ENCODE measurements around the gene CD109. TPM values are rescaled to one million over a fixed set of nuclear protein-coding genes. Genes with fewer than 3 reads are reported as not detected.

The CD109 gene
- total RNA-seq (1 to 10 TPM; 2.6 to 6.9 (median 4.9) TPM), polyA plus RNA-seq (under 1 TPM; 0.17 to 0.45 (median 0.18) TPM)
- long read RNA-seq, donor 1, result 0 reads
- long read RNA-seq, donor 2, result 0 reads

- intact Hi-C loops (cut with DNase I; ENCODE audit: low total_unique reads), result no loop called here
- H3K36me3 ChIP-seq, result no peaks in the 10 kb centered on the region
- peak within 1 kb of the TSS in 7 of 8 donors; percentile 41 to 69 (median 60) for H3K27ac ChIP-seq
- no peaks in the 10 kb centered on the region for H3K9me3 ChIP-seq
- WGBS, 5 donors, result 1 to 2% (median 1%) methylated on average over 27 to 61 of the region's 61 CpGs
- DNase-seq, result no peak
- peak within 1 kb of the TSS; percentile 47 to 74 (median 55) for H3K4me3 ChIP-seq
- H3K4me1 ChIP-seq, result peaks cover 11 to 32% (median 26%) of the 10 kb centered on the region in 6 donors
- TF ChIP-seq POLR2A (IDR thresholded peaks at IDR 0.05) (no peak), POLR2AphosphoS5 (IDR thresholded peaks at IDR 0.05) (peak in 2 of 3 donors; percentile 58 to 62)
- H3K27me3 ChIP-seq (replicated peaks in 1 of 7), result peaks cover 0 to 37% (median 9%) of the 10 kb centered on the region in 7 donors
Observed at GRCh38 chr6:73695619-73696421, at the start of gene CD109. CD109 (plus strand) TSS chr6:73696203; CDS start chr6:73696216, 13 bp downstream.

GRCh38 chr6:73648166-73648565 is 47.8 kb upstream of the CD109 start:
- Histone ChIP-seq H3K36me3 (peaks cover 0 to 34% (median 5%) of the 10 kb centered on the region in 6 donors), H3K27me3 (replicated peaks in 1 of 7) (no peaks in the 10 kb centered on the region), H3K4me1 (peaks cover 0 to 46% (median 28%) of the 10 kb centered on the region in 6 donors), H3K4me3 (no peak overlapping the region), H3K27ac (no peak overlapping the region), H3K9me3 (no peaks in the 10 kb centered on the region)
- intact Hi-C loops (cut with DNase I; ENCODE audit: low total_unique reads), result no loop called here
- no peak for DNase-seq
- TF ChIP-seq POLR2A (IDR thresholded peaks at IDR 0.05), result no peak
- no peak for TF ChIP-seq POLR2AphosphoS5 (IDR thresholded peaks at IDR 0.05)
- no peak for TF ChIP-seq CTCF (IDR thresholded peaks at IDR 0.05 in 8 of 11, conservative IDR thresholded peaks at IDR 0.05 in 3 of 11)

- intact Hi-C loops (cut with DNase I; ENCODE audit: low total_unique reads), result no loop called here
- no peak overlapping the region for H3K4me3 ChIP-seq
- no peak for DNase-seq
- no peaks in the 10 kb centered on the region for H3K9me3 ChIP-seq
- TF ChIP-seq POLR2AphosphoS5 (IDR thresholded peaks at IDR 0.05) (no peak), CTCF (IDR thresholded peaks at IDR 0.05 in 8 of 11, conservative IDR thresholded peaks at IDR 0.05 in 3 of 11) (no peak), POLR2A (IDR thresholded peaks at IDR 0.05) (no peak)
- H3K27me3 ChIP-seq (replicated peaks in 1 of 7), result no peaks in the 10 kb centered on the region
- peaks cover 0 to 43% (median 30%) of the 10 kb centered on the region in 6 donors for H3K4me1 ChIP-seq
- WGBS, 5 donors, result 67 to 86% (median 71%) methylated on average over 4 of the region's 4 CpGs
- H3K36me3 ChIP-seq, result peaks cover 0 to 29% (median 5%) of the 10 kb centered on the region in 6 donors
- H3K27ac ChIP-seq, result no peak overlapping the region
Observed at GRCh38 chr6:73649783-73650182, 46.2 kb upstream of the CD109 start.

- Histone ChIP-seq H3K4me1 (peaks cover 0 to 36% (median 27%) of the 10 kb centered on the region in 6 donors), H3K4me3 (peak overlapping the region; percentile 80 to 99 (median 94)), H3K9me3 (no peaks in the 10 kb centered on the region), H3K27me3 (replicated peaks in 1 of 7) (no peaks in the 10 kb centered on the region), H3K36me3 (peaks cover 0 to 23% (median 5%) of the 10 kb centered on the region in 6 donors), H3K27ac (peak overlapping the region; percentile 91 to 100 (median 99))
- TF ChIP-seq POLR2A (IDR thresholded peaks at IDR 0.05) (no peak), POLR2AphosphoS5 (IDR thresholded peaks at IDR 0.05) (peak in 1 of 3 donors; percentile 73), CTCF (IDR thresholded peaks at IDR 0.05 in 8 of 11, conservative IDR thresholded peaks at IDR 0.05 in 3 of 11) (peak in 10 of 11 experiments; percentile 12 to 66 (median 50))
- DNase-seq, result peak; percentile 92
- WGBS, 5 donors, result 1 to 2% (median 1%) methylated on average over 22 to 32 of the region's 32 CpGs
- intact Hi-C loops (cut with DNase I; ENCODE audit: low total_unique reads), result no loop called here
Observed at GRCh38 chr6:73652637-73653570, 43.1 kb upstream of the CD109 start.
